ENCODE data around the gene RABL6. TPM values are rescaled to one million over a fixed set of nuclear protein-coding genes. Genes with fewer than 3 reads are reported as not detected.
"Not testable (repeated sequence)": the region's sequence is repeated elsewhere in the genome, so short reads cannot be mapped to it uniquely, and the experiment has no call there.

RABL6 gene
- total RNA-seq, 2 experiments from 2014 or later, result 117 to 118 TPM

DNA sequence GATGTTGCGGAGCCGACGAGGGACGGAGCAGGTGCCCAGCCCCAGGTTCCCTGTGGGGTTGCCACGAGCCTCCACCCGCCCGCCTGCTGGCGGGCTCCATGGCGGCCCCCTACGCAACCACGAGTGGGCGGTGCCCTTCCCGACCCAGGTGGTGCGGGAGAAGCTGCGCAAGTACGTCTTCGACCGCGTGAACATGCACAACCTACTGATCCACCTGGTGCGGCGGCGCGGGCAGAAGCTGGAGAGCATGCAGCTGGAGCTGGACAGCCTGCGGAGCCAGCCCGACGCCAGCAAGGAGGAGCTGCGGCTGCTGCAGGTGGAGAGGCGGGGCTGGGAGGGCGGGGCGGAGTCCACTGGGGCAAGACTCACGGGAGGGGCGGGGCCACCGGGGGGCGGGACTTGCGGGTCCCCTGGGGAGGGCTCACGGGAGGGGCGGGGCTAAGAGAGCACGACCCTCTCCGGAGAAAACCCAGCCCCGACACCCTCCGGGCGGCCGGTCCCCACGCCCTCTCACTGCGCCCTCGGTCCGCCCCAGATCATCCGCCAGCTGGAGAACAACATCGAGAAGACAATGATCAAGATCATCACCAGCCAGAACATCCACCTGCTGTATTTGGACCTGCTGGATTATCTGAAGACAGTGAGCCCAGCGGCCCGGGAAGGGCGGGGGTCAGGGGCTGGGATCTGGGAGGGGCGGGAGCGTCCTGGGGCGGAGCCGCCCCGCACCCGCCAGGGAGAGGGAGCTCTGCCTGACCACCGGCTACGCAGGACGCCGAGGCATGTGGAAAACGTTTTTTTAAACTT lies 7.7 kb upstream of the RABL6 start:
- peaks cover 29% of the 10 kb centered on the region for H3K4me1 Mint-ChIP-seq (ENCODE audit: low read depth)
- ChIA-PET CTCF (interaction anchor here (1.2 to 2.2 kb wide), 3 partner anchors 11 to 82 kb away, joined by 3 to 7 read pairs (median 4); partner anchors contain the start of gene AJM1), POLR2A (interaction anchor here (0.6 to 1.2 kb wide), 2 partner anchors 16 to 200 kb away, joined by 3 read pairs; no protein-coding TSS in a partner anchor)
- peak; percentile 92 for DNase-seq
- ATAC-seq, result peak; percentile 82
- H3K27me3 Mint-ChIP-seq (ENCODE audit: low read depth), result peaks cover 26% of the 10 kb centered on the region
- no peaks in the 10 kb centered on the region for H3K36me3 Mint-ChIP-seq (ENCODE audit: low read depth)
- H3K9me3 Mint-ChIP-seq (ENCODE audit: insufficient read depth), result no peaks in the 10 kb centered on the region
- peak overlapping the region; percentile 28 for H3K27ac Mint-ChIP-seq
- peak overlapping the region; percentile 76 for H3K4me3 Mint-ChIP-seq

DNA sequence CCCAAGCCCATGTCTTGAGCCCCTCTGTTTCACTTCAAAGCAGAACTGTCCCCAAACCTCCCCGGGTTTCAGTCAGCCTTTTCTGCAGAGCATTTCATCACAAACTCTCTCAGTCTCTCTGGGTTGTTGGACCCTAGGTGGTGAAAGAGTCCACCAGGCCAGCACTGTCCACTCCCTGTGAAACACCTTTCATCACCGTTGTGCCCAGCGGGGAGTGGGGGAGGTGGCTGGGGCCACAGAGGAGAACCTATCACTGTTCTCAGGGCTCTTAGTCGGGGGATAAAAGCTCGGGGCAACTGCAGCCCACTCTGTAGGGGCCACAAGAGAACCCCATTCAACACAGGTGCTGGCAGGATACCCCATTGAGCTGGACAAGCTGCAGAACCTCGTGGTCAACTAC lies 5.4 kb upstream of the RABL6 start:
- ATAC-seq (no peak), DNase-seq (no peak)
- Mint-ChIP-seq H3K36me3 (ENCODE audit: low read depth) (peaks cover 3% of the 10 kb centered on the region), H3K27ac (no peak overlapping the region), H3K27me3 (ENCODE audit: low read depth) (peaks cover 15% of the 10 kb centered on the region), H3K4me3 (no peak overlapping the region), H3K9me3 (ENCODE audit: insufficient read depth) (no peaks in the 10 kb centered on the region), H3K4me1 (ENCODE audit: low read depth) (peaks cover 29% of the 10 kb centered on the region)
- CTCF ChIA-PET, result interaction anchor here (1.3 to 1.7 kb wide), 2 partner anchors 10 to 15 kb away, joined by 3 to 9 read pairs; no protein-coding TSS in a partner anchor
- POLR2A ChIA-PET, result interaction anchor here (1.0 kb wide), 1 partner anchor 11 kb away, joined by 5 read pairs; no protein-coding TSS in a partner anchor

DNA sequence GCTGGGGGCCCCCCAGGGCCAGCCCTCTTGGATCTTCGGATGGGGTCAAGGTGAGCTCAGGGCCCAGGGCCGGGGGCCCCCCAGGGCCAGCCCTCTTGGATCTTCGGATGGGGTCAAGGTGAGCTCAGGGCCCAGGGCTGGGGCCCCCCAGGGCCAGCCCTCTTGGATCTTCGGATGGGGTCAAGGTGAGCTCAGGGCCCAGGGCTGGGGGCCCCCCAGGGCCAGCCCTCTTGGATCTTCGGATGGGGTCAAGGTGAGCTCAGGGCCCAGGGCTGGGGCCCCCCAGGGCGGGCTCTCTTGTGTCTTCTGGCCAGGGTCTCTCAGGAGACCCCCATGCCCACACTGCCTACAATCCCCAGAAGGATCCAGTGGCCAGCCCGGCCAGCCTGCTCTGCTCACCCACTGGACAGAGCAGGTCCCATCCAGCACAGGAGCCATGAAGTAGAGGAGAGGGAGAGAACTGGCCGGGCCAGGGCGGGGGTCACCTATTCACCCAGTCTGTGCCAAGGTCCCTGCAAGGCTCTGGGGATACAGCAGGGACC lies 4.7 kb upstream of the RABL6 start:
- ChIA-PET POLR2A (interaction anchor here (1.0 kb wide), 1 partner anchor 11 kb away, joined by 5 read pairs; no protein-coding TSS in a partner anchor), CTCF (interaction anchor here (1.3 to 1.7 kb wide), 2 partner anchors 11 to 15 kb away, joined by 3 to 9 read pairs; no protein-coding TSS in a partner anchor)
- ATAC-seq; DNase-seq; H3K36me3 Mint-ChIP-seq (ENCODE audit: low read depth); H3K4me3 Mint-ChIP-seq; H3K27ac Mint-ChIP-seq; H3K9me3 Mint-ChIP-seq (ENCODE audit: insufficient read depth): not testable (repeated sequence)
- peaks cover 15% of the 10 kb centered on the region for H3K27me3 Mint-ChIP-seq (ENCODE audit: low read depth)
- peaks cover 29% of the 10 kb centered on the region for H3K4me1 Mint-ChIP-seq (ENCODE audit: low read depth)

DNA sequence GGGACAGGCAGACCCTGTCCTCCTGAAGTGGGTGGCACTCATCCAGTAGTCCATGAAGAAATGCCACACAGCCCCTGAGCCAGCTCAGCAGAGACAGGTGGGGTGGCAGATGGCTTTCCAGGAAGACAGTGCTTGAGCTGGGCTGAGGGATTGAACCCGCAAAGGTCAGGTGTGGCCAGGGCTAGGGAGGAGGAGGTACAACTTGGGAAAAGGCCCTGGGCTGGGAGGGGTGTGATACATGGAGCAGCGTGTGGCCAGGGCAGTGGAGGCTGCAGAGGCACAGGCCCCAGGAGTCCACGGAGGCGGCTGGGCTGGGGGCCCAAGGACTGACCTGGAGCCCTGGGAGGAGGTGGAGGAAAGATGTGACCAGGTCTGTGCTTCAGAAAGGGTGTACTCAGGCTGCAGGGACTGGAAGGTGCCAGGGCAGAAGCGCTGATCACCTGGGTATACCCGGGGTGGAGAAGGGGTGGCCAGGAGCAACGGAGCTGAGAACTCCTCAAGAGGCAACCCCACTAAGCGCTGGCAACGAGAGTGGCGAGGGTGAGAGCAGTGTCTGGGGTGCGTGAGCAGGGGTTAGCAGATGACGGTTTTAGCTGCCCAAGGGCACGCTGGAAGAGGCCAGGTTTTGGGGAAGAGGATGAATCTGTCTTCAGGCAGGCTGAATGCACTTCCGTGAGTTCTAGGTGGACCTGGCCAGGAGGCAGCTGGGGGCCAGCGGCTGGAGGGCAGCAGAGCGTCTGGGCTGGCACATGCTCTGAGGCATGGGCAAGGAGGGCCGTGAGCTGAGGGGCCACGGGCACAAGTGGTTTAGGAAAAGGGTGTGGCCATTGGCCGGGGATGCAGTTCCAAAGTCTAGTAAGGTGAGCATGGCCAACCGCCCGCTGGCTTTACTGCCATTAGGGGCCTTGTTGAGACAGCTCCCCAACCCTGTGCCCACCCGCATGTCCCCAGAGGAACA lies 3.9 kb upstream of the RABL6 start:
- Mint-ChIP-seq H3K27me3 (ENCODE audit: low read depth) (peaks cover 15% of the 10 kb centered on the region), H3K9me3 (ENCODE audit: insufficient read depth) (no peaks in the 10 kb centered on the region), H3K36me3 (ENCODE audit: low read depth) (peaks cover 3% of the 10 kb centered on the region), H3K4me3 (no peak overlapping the region), H3K4me1 (ENCODE audit: low read depth) (peaks cover 30% of the 10 kb centered on the region), H3K27ac (no peak overlapping the region)
- DNase-seq (no peak), ATAC-seq (no peak)
- ChIA-PET POLR2A (interaction anchor here (1.0 kb wide), 1 partner anchor 12 kb away, joined by 5 read pairs; no protein-coding TSS in a partner anchor), CTCF (interaction anchor here (1.5 to 1.7 kb wide), 2 partner anchors 11 to 39 kb away, joined by 4 to 9 read pairs; partner anchors contain the start of gene AJM1)

DNA sequence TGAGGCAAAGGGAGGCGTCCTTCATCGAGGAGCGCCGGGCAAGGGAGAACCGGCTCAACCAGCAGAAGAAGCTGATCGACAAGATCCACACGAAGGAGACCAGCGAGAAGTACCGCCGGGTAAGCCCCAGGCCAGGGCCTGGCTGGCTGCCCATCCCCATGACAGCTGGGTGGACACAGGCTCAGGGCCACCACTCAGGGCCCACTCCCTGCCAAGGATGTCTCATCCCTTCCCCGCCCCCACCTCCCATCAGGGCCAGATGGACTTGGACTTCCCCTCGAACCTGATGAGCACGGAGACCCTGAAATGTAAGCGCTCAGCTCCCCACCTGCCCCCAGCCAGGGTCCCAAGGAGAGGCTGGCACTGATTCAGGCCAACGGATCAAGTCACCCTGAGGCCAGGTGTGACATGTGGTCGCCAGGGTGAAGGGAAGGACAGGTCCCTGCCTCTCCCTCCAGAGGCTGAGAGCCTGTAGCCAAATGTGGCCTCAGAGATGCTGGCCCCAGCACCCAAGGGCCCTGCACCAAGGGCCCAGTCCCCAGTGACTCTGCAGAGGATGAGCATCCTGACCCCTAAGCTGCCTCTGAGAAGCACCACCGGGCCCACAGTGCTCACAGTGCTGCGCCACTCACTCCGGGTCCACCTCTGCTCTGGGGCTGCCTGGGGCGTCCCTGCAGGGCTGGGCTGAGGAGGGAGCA lies 3.1 kb upstream of the RABL6 start:
- DNase-seq (no peak), ATAC-seq (no peak)
- POLR2A ChIA-PET, result no interaction called here
- no peak overlapping the region for H3K27ac Mint-ChIP-seq
- CTCF ChIA-PET, result interaction anchor here (1.5 kb wide), 1 partner anchor 38 kb away, joined by 4 read pairs; the partner anchor contains the start of gene AJM1
- peaks cover 6% of the 10 kb centered on the region for H3K36me3 Mint-ChIP-seq (ENCODE audit: low read depth)
- peaks cover 33% of the 10 kb centered on the region for H3K4me1 Mint-ChIP-seq (ENCODE audit: low read depth)
- H3K9me3 Mint-ChIP-seq (ENCODE audit: insufficient read depth), result no peaks in the 10 kb centered on the region
- H3K27me3 Mint-ChIP-seq (ENCODE audit: low read depth), result peaks cover 15% of the 10 kb centered on the region
- no peak overlapping the region for H3K4me3 Mint-ChIP-seq

DNA sequence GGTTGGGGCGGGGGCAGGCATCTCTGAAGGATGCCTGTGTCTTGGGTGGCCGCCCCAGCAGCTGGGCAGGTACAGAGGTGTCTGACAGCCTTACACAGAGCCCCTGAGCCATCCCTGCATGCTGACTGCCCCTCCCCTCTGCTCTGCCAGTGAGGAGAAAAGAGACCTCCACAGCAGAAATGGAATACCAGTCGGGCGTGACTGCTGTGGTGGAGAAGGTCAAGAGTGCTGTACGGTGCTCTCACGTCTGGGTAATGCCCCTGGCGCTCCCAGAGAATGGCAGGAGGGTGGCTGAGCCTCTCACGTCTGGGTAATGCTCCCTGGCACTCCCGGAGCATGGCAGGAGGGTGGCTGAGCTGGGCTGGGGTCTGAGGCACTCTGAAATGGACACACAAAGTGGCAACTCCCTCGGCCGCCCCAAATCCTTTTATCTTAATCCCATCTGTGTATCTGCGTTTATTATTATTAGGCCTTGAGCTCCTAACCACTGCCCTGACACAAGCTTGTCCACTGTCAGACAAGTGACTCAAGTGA lies 2.5 kb upstream of the RABL6 start:
- ATAC-seq (no peak), DNase-seq (no peak)
- ChIA-PET POLR2A (interaction anchor here (1.6 kb wide), 1 partner anchor 43 kb away, joined by 3 read pairs; no protein-coding TSS in a partner anchor), CTCF (interaction anchor here (0.9 to 4.4 kb wide), 3 partner anchors 14 to 37 kb away, joined by 3 to 29 read pairs (median 23); partner anchors contain the start of genes AJM1 and TMEM141)
- Mint-ChIP-seq H3K27ac (no peak overlapping the region), H3K36me3 (ENCODE audit: low read depth) (peaks cover 11% of the 10 kb centered on the region), H3K4me1 (ENCODE audit: low read depth) (peaks cover 37% of the 10 kb centered on the region), H3K4me3 (no peak overlapping the region), H3K9me3 (ENCODE audit: insufficient read depth) (no peaks in the 10 kb centered on the region), H3K27me3 (ENCODE audit: low read depth) (peaks cover 14% of the 10 kb centered on the region)

DNA sequence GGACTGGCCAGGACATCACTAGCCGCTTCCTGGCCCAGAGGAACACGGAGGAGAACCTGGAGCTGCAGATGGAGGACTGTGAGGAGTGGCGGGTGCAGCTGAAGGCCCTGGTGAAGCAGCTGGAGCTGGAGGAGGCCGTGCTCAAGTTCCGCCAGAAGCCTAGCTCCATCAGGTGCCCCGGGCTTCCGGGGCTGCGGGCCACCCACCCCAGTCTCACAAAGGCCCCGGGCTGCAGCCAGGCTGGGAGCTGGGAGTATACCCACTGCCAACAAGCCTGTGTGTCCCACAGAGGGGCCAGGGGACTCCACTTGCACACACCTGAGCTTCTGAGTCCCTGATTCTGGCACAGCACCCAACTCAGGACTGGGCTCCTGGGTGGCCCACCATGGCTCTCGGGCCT lies 1.7 kb upstream of the RABL6 start:
- ChIA-PET POLR2A (interaction anchor here (1.0 to 1.6 kb wide), 4 partner anchors 42 to 281 kb away, joined by 3 read pairs; partner anchors contain the start of genes MAN1B1 and TRAF2), CTCF (interaction anchor here (0.9 to 4.4 kb wide), 4 partner anchors 10 to 36 kb away, joined by 3 to 29 read pairs (median 15); partner anchors contain the start of genes AJM1 and TMEM141)
- Mint-ChIP-seq H3K27me3 (ENCODE audit: low read depth) (peaks cover 8% of the 10 kb centered on the region), H3K9me3 (ENCODE audit: insufficient read depth) (no peaks in the 10 kb centered on the region), H3K36me3 (ENCODE audit: low read depth) (peaks cover 15% of the 10 kb centered on the region), H3K27ac (no peak overlapping the region), H3K4me1 (ENCODE audit: low read depth) (peaks cover 33% of the 10 kb centered on the region), H3K4me3 (peak overlapping the region; percentile 85)
- DNase-seq (no peak), ATAC-seq (no peak)

DNA sequence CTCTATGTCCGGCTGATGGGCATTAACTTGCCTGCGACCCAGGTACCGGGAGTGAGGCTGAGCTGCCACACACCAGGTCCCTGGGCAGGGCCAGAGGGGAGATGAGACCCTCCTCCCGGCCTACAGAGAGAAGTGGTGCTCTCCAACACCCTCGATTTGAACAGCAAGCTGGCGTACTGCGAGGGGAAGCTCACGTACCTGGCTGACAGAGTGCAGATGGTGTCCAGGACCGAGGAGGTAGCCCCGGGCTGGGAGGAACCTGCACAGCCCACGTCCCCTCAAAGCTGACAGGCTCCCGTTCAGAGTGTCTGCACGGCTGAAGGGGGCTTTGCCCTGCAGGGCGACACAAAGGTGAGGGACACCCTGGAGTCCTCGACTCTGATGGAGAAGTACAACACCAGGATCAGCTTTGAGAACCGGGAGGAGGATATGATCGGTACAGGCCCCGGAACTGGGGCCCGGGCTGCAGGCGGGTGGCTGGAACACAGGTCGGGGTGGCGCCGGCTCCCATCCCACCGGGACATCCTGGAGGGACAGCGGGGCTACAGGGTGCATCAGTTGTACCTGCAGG lies 1.0 kb upstream of the RABL6 start:
- Mint-ChIP-seq H3K4me3 (peak overlapping the region; percentile 85), H3K9me3 (ENCODE audit: insufficient read depth) (no peaks in the 10 kb centered on the region), H3K36me3 (ENCODE audit: low read depth) (peaks cover 15% of the 10 kb centered on the region), H3K27ac (peak overlapping the region; percentile 84), H3K4me1 (ENCODE audit: low read depth) (peaks cover 30% of the 10 kb centered on the region), H3K27me3 (ENCODE audit: low read depth) (peaks cover 6% of the 10 kb centered on the region)
- CTCF ChIA-PET, result interaction anchor here (0.9 to 4.4 kb wide), 7 partner anchors 9 to 141 kb away, joined by 3 to 29 read pairs (median 7); partner anchors contain the start of genes AJM1 and TMEM141
- POLR2A ChIA-PET, result interaction anchor here (0.6 to 1.8 kb wide), 10 partner anchors 9 to 444 kb away, joined by 3 to 8 read pairs (median 3); partner anchors contain the start of genes MAN1B1, TPRN and TRAF2
- DNase-seq, result no peak
- ATAC-seq, result no peak

DNA sequence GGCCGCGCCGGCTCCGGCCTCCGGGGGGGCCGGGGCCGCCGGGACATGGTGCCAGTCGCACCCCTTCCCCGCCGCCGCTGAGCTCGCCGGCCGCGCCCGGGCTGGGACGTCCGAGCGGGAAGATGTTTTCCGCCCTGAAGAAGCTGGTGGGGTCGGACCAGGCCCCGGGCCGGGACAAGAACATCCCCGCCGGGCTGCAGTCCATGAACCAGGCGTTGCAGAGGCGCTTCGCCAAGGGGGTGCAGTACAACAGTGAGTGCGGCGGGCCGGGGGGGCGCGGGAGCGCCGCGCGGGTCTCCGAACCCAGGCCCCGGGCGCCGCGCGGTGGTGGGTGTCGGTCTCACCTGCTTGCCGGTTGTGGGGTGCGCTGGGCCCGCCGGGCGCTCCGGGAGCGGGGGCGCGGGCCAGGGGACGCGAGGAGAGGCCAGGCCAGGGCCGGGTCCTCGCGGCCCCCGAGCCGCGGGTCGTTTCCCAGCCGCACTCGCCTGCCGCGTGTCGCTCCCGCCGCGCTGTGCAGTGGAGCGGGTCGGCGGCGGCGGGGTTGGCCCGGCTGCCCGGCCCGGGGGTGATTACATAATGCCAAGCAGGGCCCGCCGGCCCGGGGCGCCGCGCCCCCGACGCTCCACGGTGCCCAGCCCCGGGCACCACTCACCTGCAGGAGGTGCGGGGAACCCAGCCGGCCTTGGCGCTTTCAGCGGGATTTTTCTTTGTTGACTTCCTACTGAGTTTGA lies 492 bp downstream of the RABL6 start:
- CTCF ChIA-PET, result interaction anchor here (0.9 to 4.4 kb wide), 7 partner anchors 8 to 260 kb away, joined by 3 to 29 read pairs (median 7); partner anchors contain the start of genes AJM1 and TMEM141
- H3K27ac Mint-ChIP-seq, result peak overlapping the region; percentile 75

More for the DNA sequence above, 492 bp downstream of the RABL6 start:
- Mint-ChIP-seq H3K4me3 (peak overlapping the region; percentile 78), H3K9me3 (ENCODE audit: insufficient read depth) (no peaks in the 10 kb centered on the region), H3K36me3 (ENCODE audit: low read depth) (peaks cover 22% of the 10 kb centered on the region), H3K4me1 (ENCODE audit: low read depth) (peaks cover 43% of the 10 kb centered on the region), H3K27me3 (ENCODE audit: low read depth) (no peaks in the 10 kb centered on the region)
- POLR2A ChIA-PET, result interaction anchor here (0.6 to 1.8 kb wide), 8 partner anchors 7 to 433 kb away, joined by 3 to 8 read pairs (median 3); partner anchors contain the start of gene TUBB4B
- ATAC-seq (peak; percentile 47), DNase-seq (peak; percentile 52)

Measured in activated CD8-positive, alpha-beta T cell treated with anti-CD3 and anti-CD28 coated beads, Interleukin-2, amount 10 ng/mL, durations not matched to agents 7 days and 5 days (primary cell).